Neuronal stem cell (in vitro differentiated cells): ENCODE data around the gene CES3.

ENCODE experiments used
- DNase-seq: peaks from one replicate; pipeline ENCODE4 v3.0.0-alpha.2; 2013; ENCODE audit warnings: low spot score
- H2AFZ ChIP-seq: one replicate; pipeline ENCODE4 v1.6.1; 2013; ENCODE audit warnings: mild to moderate bottlenecking, low read length, inconsistent platforms
- H2AK5ac ChIP-seq: 2 replicates; pipeline ENCODE4 v1.6.1; 2013; ENCODE audit warnings: low read depth, mild to moderate bottlenecking, inconsistent platforms, low read length, moderate library complexity, mixed read lengths
- H2BK120ac ChIP-seq: 2 replicates; pipeline ENCODE4 v1.6.1; 2013; ENCODE audit warnings: low read depth, mild to moderate bottlenecking, inconsistent platforms, low read length, moderate library complexity, mixed read lengths
- H2BK12ac ChIP-seq: one replicate; pipeline ENCODE4 v1.6.1; 2013; ENCODE audit warnings: low read length, inconsistent platforms
- H2BK15ac ChIP-seq: 2 replicates; pipeline ENCODE4 v1.6.1; 2013; ENCODE audit warnings: mild to moderate bottlenecking, low read length, inconsistent platforms, mixed read lengths
- H2BK5ac ChIP-seq: one replicate; pipeline ENCODE4 v1.6.1; 2013; ENCODE audit warnings: inconsistent platforms, mild to moderate bottlenecking, low read length, moderate library complexity
- H3K14ac ChIP-seq: one replicate; pipeline ENCODE4 v1.6.1; 2013; ENCODE audit warnings: low read length, inconsistent platforms
- H3K18ac ChIP-seq: 2 replicates; pipeline ENCODE4 v1.6.1; 2013; ENCODE audit warnings: low read length, inconsistent platforms
- H3K23ac ChIP-seq: 2 replicates; pipeline ENCODE4 v1.6.1; 2013; ENCODE audit warnings: low read depth, mild to moderate bottlenecking, mixed read lengths, low read length, inconsistent platforms; ENCODE audit not compliant: poor library complexity
- H3K27ac ChIP-seq: replicated peaks from 3 replicates; pipeline ENCODE4 v1.5.1; 2013; ENCODE audit warnings: low read length, inconsistent platforms
- H3K27me3 ChIP-seq, 3 experiments: 2 replicates each; pipeline ENCODE4 v1.6.1; 2013; ENCODE audit warnings: low read length in 3 of 3, mild to moderate bottlenecking in 2 of 3, inconsistent platforms in 1 of 3, low read depth in 1 of 3, mixed read lengths in 1 of 3, moderate library complexity in 1 of 3; ENCODE audit not compliant: control insufficient read depth in 3 of 3, insufficient read depth in 3 of 3
- H3K36me3 ChIP-seq, 2 donors: replicated peaks in 1 of 2; 2 replicates each; pipeline ENCODE4 v1.6.1; 2013; ENCODE audit warnings: low read length in 2 of 2; ENCODE audit not compliant: control insufficient read depth in 2 of 2, insufficient read depth in 2 of 2
- H3K4ac ChIP-seq: 2 replicates; pipeline ENCODE4 v1.6.1; 2013; ENCODE audit warnings: inconsistent platforms, mild to moderate bottlenecking, low read length, moderate library complexity
- H3K4me1 ChIP-seq, 2 donors: 1 replicate in 1 of 2; 2 replicates in 1 of 2; pipeline ENCODE4 v1.6.1; 2013; ENCODE audit warnings: low read length in 2 of 2, low read depth in 1 of 2; ENCODE audit not compliant: control insufficient read depth in 2 of 2, insufficient read depth in 1 of 2
- H3K4me2 ChIP-seq: one replicate; pipeline ENCODE4 v1.6.1; 2013; ENCODE audit warnings: mild to moderate bottlenecking, low read length, inconsistent platforms; ENCODE audit not compliant: insufficient read depth, poor library complexity, severe bottlenecking
- H3K4me3 ChIP-seq, 2 donors: 2 replicates each; pipeline ENCODE4 v1.5.1; 2013; ENCODE audit warnings: low read length in 2 of 2, mild to moderate bottlenecking in 2 of 2, inconsistent platforms in 1 of 2, moderate library complexity in 1 of 2
- H3K79me1 ChIP-seq: one replicate; pipeline ENCODE4 v1.6.1; 2013; ENCODE audit warnings: low read depth, mild to moderate bottlenecking, inconsistent platforms, low read length, moderate library complexity
- H3K9ac ChIP-seq: one replicate; pipeline ENCODE4 v1.6.1; 2013; ENCODE audit warnings: mild to moderate bottlenecking, low read depth, low read length, inconsistent platforms; ENCODE audit not compliant: poor library complexity
- H3K9me3 ChIP-seq, 2 donors: replicated peaks in 1 of 2; 2 replicates each; pipeline versions ENCODE3 to v1.6.1; 2013; ENCODE audit warnings: low read length in 2 of 2, mild to moderate bottlenecking in 2 of 2, inconsistent platforms in 1 of 2, low read depth in 1 of 2, mixed read lengths in 1 of 2, moderate library complexity in 1 of 2; ENCODE audit not compliant: control insufficient read depth in 2 of 2, insufficient read depth in 1 of 2
- H4K8ac ChIP-seq: one replicate; pipeline ENCODE4 v1.6.1; 2013; ENCODE audit warnings: low read depth, mild to moderate bottlenecking, inconsistent platforms, low read length, moderate library complexity
- H4K91ac ChIP-seq: one replicate; pipeline ENCODE4 v1.6.1; 2013; ENCODE audit warnings: low read length, low read depth, mild to moderate bottlenecking, inconsistent platforms; ENCODE audit not compliant: poor library complexity
- WGBS, 2 donors: extraction: QIAGEN DNeasy Blood & Tissue Kit; methylation state at CpG; one replicate each; pipeline ENCODE4 v1.1.7; 2013; ENCODE audit warnings: missing lambda C conversion rate in 2 of 2, mixed read lengths in 1 of 2; ENCODE audit not compliant: insufficient read length in 2 of 2, insufficient replicate concordance in 1 of 2; ENCODE audit errors: extremely low coverage in 2 of 2; 5-methylcytosine and 5-hydroxymethylcytosine counted together

CES3 gene

DNA sequence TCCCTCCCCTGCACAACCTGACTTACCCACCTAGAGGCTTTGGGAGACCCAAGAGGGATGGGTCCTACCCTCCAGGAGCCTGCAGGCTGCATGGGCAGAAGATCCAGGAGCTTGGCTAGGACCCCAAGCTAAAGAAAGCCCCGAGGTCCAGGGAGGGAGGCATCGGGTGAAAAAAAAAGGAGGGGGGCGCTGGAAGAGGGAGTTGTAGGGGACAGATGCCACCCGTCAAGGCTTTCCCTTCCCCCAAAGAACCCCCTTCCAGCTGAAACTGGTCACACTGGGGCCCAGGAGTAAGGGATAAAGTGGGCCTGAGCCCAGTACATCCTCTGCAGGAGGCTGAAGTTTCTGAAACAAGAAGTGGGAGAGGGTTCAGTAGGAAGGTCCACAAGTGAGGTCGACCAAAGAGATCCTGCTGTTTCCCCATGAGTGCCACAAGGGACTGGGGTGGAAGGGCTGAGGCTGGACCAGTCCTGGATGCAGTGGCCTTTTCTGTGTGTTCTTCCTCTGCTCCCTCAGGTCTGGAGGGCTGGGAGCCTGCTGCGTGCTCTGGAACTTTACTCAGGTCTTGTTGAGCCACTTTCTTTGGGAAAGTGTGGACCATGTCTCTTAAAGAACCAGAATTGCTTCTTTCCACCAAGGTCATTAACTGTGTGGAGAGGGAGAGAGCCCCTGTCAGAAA lies 53.7 kb downstream of the CES3 start:
- Histone ChIP-seq H3K4me3 (peak overlapping the region in 1 of 2 donors; percentile 75), H4K91ac (no peak overlapping the region), H2AFZ (peak overlapping the region; percentile 87), H3K4me2 (peak overlapping the region; percentile 82), H2BK120ac (no peak overlapping the region), H3K27me3 (peaks cover 13 to 68% (median 32%) of the 10 kb centered on the region in 3 experiments), H4K8ac (peak overlapping the region; percentile 24), H3K9ac (no peak overlapping the region), H3K14ac (peak overlapping the region; percentile 75), H2BK5ac (no peak overlapping the region), H3K9me3 (no peaks in the 10 kb centered on the region), H3K79me1 (no peaks in the 10 kb centered on the region), H3K27ac (no peak overlapping the region), H3K23ac (peak overlapping the region; percentile 71), H3K18ac (peak overlapping the region; percentile 89), H2BK15ac (no peak overlapping the region), H2BK12ac (no peak overlapping the region), H3K4ac (no peak overlapping the region), H3K36me3 (no peaks in the 10 kb centered on the region), H3K4me1 (peaks cover 6 to 10% of the 10 kb centered on the region in 2 donors), H2AK5ac (peak overlapping the region; percentile 96)
- DNase-seq: no peak
- WGBS, 2 donors: no CpG with 5 or more reads among the region's 6 CpGs

DNA sequence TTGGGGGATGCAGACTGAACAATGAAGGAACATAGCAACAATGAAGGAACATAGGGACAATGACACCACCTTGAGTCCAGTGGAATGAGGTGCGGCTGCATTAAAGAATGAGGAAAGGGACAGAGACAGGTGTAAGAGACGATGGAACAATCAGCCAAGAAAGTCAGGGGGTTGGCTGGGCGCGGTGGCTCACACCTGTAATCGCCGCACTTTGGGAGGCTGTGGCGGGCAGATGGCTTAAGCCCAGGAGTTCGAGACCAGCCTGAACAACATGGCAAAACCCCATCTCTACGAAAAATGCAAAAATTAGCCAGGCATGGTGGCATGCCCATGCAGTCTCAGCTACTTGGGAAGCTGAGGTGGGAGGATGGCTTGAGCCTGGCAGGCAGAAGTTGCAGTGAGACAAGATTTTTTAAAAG lies 54.3 kb downstream of the CES3 start:
- H3K79me1 ChIP-seq: no peaks in the 10 kb centered on the region
- no peak overlapping the region for H3K4me3 ChIP-seq
- H3K4ac ChIP-seq: no peak overlapping the region
- H2AK5ac ChIP-seq: no peak overlapping the region
- DNase-seq: no peak
- no peak overlapping the region for H4K91ac ChIP-seq
- H3K14ac ChIP-seq: no peak overlapping the region
- H3K9ac ChIP-seq: no peak overlapping the region
- no peak overlapping the region for H3K27ac ChIP-seq
- H3K23ac ChIP-seq: no peak overlapping the region
- no peak overlapping the region for H2AFZ ChIP-seq
- H3K4me1 ChIP-seq: peaks cover 6 to 10% of the 10 kb centered on the region in 2 donors
- no peak overlapping the region for H2BK15ac ChIP-seq
- H3K36me3 ChIP-seq: no peaks in the 10 kb centered on the region
- no peak overlapping the region for H2BK120ac ChIP-seq
- H2BK5ac ChIP-seq: no peak overlapping the region
- no peak overlapping the region for H3K4me2 ChIP-seq
- no CpG with 5 or more reads among the region's 9 CpGs for WGBS, 2 donors
- no peak overlapping the region for H4K8ac ChIP-seq
- peaks cover 13 to 65% (median 32%) of the 10 kb centered on the region in 3 experiments for H3K27me3 ChIP-seq
- H3K18ac ChIP-seq: no peak overlapping the region
- no peak overlapping the region for H2BK12ac ChIP-seq
- H3K9me3 ChIP-seq: no peaks in the 10 kb centered on the region

DNA sequence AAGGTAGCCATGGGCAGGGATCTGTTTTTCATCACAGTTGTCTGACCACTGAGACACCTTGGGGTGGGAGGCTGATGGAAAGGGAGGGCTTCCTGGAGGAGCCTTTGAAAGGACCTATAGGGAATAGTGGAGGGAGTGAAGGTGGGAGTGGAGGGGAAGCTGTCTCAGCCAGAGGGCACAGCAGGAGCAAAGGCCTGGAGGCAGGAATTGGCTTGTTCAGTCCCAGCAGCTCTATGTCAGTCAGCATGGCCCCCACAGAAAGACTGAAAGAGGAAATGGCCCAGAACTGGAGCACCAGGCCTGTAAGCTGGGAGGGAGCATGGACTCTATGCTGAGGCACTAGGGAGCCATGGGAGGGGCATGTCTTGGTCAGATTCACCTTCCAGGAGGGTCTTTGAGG lies 55.1 kb downstream of the CES3 start:
- no peak overlapping the region for H4K8ac ChIP-seq
- H3K36me3 ChIP-seq: no peaks in the 10 kb centered on the region
- H3K27ac ChIP-seq: no peak overlapping the region
- H3K4me3 ChIP-seq: no peak overlapping the region
- no peak overlapping the region for H2AFZ ChIP-seq
- H3K4ac ChIP-seq: no peak overlapping the region
- H3K14ac ChIP-seq: no peak overlapping the region
- H3K23ac ChIP-seq: no peak overlapping the region
- H3K4me2 ChIP-seq: no peak overlapping the region
- H2BK15ac ChIP-seq: no peak overlapping the region
- no peak overlapping the region for H3K18ac ChIP-seq
- peaks cover 6 to 10% of the 10 kb centered on the region in 2 donors for H3K4me1 ChIP-seq
- no peaks in the 10 kb centered on the region for H3K9me3 ChIP-seq
- H3K9ac ChIP-seq: no peak overlapping the region
- H2BK12ac ChIP-seq: no peak overlapping the region
- H2BK5ac ChIP-seq: no peak overlapping the region
- H2AK5ac ChIP-seq: no peak overlapping the region
- DNase-seq: no peak
- H2BK120ac ChIP-seq: no peak overlapping the region
- H4K91ac ChIP-seq: no peak overlapping the region
- no peaks in the 10 kb centered on the region for H3K79me1 ChIP-seq
- peaks cover 13 to 61% (median 32%) of the 10 kb centered on the region in 3 experiments for H3K27me3 ChIP-seq

- H4K8ac ChIP-seq: no peak overlapping the region
- no peak overlapping the region for H3K4me2 ChIP-seq
- peak overlapping the region; percentile 89 for H3K4ac ChIP-seq
- peaks cover 6 to 10% of the 10 kb centered on the region in 2 donors for H3K4me1 ChIP-seq
- H2BK5ac ChIP-seq: peak overlapping the region; percentile 88
- H2AFZ ChIP-seq: no peak overlapping the region
- no peak overlapping the region for H3K4me3 ChIP-seq
- no peak for DNase-seq
- H3K14ac ChIP-seq: no peak overlapping the region
- H3K18ac ChIP-seq: no peak overlapping the region
- no peak overlapping the region for H2BK12ac ChIP-seq
- no peak overlapping the region for H3K23ac ChIP-seq
- no peak overlapping the region for H3K9ac ChIP-seq
- no peak overlapping the region for H3K27ac ChIP-seq
- H4K91ac ChIP-seq: no peak overlapping the region
- H3K9me3 ChIP-seq: no peaks in the 10 kb centered on the region
- no peaks in the 10 kb centered on the region for H3K36me3 ChIP-seq
- H2BK120ac ChIP-seq: peak overlapping the region; percentile 9
- H3K27me3 ChIP-seq: peaks cover 13 to 54% (median 32%) of the 10 kb centered on the region in 3 experiments
- H2AK5ac ChIP-seq: peak overlapping the region; percentile 40
- no peaks in the 10 kb centered on the region for H3K79me1 ChIP-seq
- peak overlapping the region; percentile 75 for H2BK15ac ChIP-seq
- WGBS, 2 donors: no CpG with 5 or more reads among the region's 5 CpGs
Observed at GRCh38 chr16:67016681-67017420, 55.8 kb downstream of the CES3 start.
